CD8-positive, alpha-beta memory T cell (primary cell): ENCODE data around the gene MROH9. TPM values are rescaled to one million over a fixed set of nuclear protein-coding genes. Genes with fewer than 3 reads are reported as not detected.

ENCODE experiments used
- CTCF ChIA-PET: fragments of 350-600 bp; sonication (Branson Sonifier 250); formaldehyde crosslinking; loops from one replicate; lab custom pipeline; 2021; ENCODE audit warnings: antibody characterized with exemption; lab: Charles Lee
- POLR2A ChIA-PET: fragments of 350-600 bp; sonication (Branson Sonifier 250); formaldehyde crosslinking; loops from one replicate; lab custom pipeline; 2021; ENCODE audit warnings: antibody characterized with exemption; lab: Charles Lee
- DNase-seq, 5 donors: peaks; one replicate each; pipeline versions ENCODE4 v3.0.0 to v3.0.0-alpha.2; 2020 to 2022; ENCODE audit warnings: mixed read lengths in 1 of 5
- H3K27ac ChIP-seq: one replicate; pipeline ENCODE4 v1.7.0; 2013; ENCODE audit warnings: low read depth, mild to moderate bottlenecking, low read length, moderate library complexity
- H3K27me3 ChIP-seq: 2 replicates; pipeline ENCODE4 v1.7.0; 2013; ENCODE audit warnings: low read length, mild to moderate bottlenecking; ENCODE audit not compliant: insufficient read depth, poor library complexity, severe bottlenecking
- H3K36me3 ChIP-seq: 2 replicates; pipeline ENCODE4 v1.7.0; 2013; ENCODE audit warnings: mild to moderate bottlenecking, low read length, moderate library complexity; ENCODE audit not compliant: insufficient read depth
- H3K4me1 ChIP-seq: 2 replicates; pipeline ENCODE4 v1.7.0; 2013; ENCODE audit warnings: mild to moderate bottlenecking, low read length, moderate library complexity; ENCODE audit not compliant: insufficient read depth
- H3K4me3 ChIP-seq: 2 replicates; pipeline ENCODE4 v1.7.0; 2013; ENCODE audit warnings: mild to moderate bottlenecking, low read length
- H3K9me3 ChIP-seq: 2 replicates; pipeline ENCODE4 v1.7.0; 2013; ENCODE audit warnings: mild to moderate bottlenecking, low read length
- H3K27ac Mint-ChIP-seq, 8 donors: one replicate each; pipeline ENCODE4 v1.8.0; 2020 to 2021; ENCODE audit warnings: mixed read lengths in 8 of 8, mild to moderate bottlenecking in 6 of 8, inconsistent platforms in 3 of 8, moderate library complexity in 3 of 8
- H3K27me3 Mint-ChIP-seq, 2 donors: one replicate each; pipeline ENCODE4 v1.8.0; 2020 to 2021; ENCODE audit warnings: mixed read lengths in 2 of 2, mild to moderate bottlenecking in 1 of 2, moderate library complexity in 1 of 2
- H3K36me3 Mint-ChIP-seq, 3 donors: one replicate each; pipeline ENCODE4 v1.8.0; 2020 to 2021; ENCODE audit warnings: mixed read lengths in 3 of 3, inconsistent platforms in 1 of 3, mild to moderate bottlenecking in 1 of 3
- H3K4me1 Mint-ChIP-seq, 3 donors: one replicate each; pipeline ENCODE4 v1.8.0; 2020 to 2021; ENCODE audit warnings: mixed read lengths in 3 of 3, inconsistent platforms in 1 of 3, mild to moderate bottlenecking in 1 of 3
- H3K4me3 Mint-ChIP-seq, 7 donors: one replicate each; pipeline ENCODE4 v1.8.0; 2020 to 2021; ENCODE audit warnings: mixed read lengths in 7 of 7, mild to moderate bottlenecking in 6 of 7, moderate library complexity in 4 of 7, inconsistent platforms in 2 of 7
- H3K9me3 Mint-ChIP-seq, 5 donors: one replicate each; pipeline ENCODE4 v1.8.0; 2020 to 2022; ENCODE audit warnings: mixed read lengths in 5 of 5, mild to moderate bottlenecking in 3 of 5, moderate library complexity in 2 of 5, inconsistent platforms in 1 of 5
- polyA plus RNA-seq: library from polyadenylated mRNA; unstranded; fragments of 300-500 nt; fragmentation: Illumina TruSeq; gene quantifications from one replicate; pipeline ENCODE4 v1.2.3, GENCODE V29; 2021
- total RNA-seq, 2 experiments: library from RNA; stranded (reverse); gene quantifications; one replicate each; pipeline ENCODE4 v1.2.3, GENCODE V29; 2021

Gene MROH9, protein sequence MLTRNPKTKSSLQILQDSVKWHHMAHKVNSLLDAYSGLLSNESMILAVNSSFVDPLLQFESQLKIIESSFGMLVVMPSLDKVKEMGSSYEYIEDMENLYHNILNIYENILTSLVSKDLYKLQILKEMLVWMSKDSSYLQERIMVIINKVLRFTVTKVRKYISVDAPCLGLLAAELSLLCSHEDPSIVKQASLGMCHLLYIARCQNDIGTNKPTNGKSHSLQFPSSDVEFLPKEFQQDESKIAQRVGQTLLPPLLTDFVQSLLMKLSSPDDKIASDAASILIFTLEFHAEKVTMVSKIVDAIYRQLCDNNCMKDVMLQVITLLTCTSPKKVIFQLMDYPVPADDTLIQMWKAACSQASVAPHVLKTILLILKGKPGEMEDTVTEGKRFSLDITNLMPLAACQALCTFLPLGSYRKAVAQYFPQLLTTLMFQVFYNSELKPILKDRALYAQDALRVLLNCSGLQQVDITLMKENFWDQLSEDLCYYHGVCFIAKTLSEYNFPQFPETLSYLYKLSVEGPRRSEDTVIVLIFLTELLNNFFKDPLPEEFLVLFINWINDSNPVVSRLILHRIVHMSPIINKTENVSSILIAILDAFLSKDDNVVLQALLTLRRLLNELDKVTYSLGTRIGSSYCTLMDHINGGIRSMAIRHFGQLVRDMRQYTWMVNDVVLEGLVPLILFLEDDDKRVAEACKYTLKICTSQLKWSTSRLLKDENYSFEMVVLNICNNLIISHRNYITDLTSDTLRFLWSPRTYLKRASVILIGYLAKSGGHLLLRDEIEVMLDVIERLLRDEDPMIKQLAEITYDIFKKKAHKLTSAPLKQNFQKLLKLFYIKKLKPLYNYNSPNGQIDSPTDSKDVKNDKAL
- total RNA-seq (not detected), polyA plus RNA-seq (not detected)

DNA sequence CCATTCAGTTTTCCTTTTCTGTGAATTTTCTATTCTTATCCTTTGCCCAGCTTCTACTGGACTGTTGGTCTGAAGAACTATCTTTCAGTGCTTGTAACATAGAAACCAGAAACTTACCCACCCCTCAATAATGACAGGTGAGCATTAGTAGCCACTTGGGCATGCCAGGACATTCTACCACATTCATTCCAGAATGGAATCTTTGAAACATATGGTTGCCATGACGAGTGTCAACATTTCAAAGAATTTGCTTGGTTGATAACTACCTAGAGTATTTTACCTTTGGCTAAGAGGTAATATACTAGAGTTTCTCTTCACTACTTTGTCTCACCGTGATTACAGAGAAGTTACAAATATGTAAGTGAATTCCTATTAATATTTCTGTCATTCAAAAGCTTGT lies at the start of gene MROH9:
Gene MROH9 (plus strand): TSS at position 304 of the 400 bp plus-strand sequence. CDS start 10,023 bp downstream, outside the sequence.
- Mint-ChIP-seq H3K36me3 (no peaks in the 10 kb centered on the region), H3K27me3 (peaks cover 0 to 13% of the 10 kb centered on the region in 2 donors), H3K4me3 (no peak within 1 kb of the TSS), H3K27ac (no peak within 1 kb of the TSS), H3K4me1 (no peaks in the 10 kb centered on the region), H3K9me3 (no peaks in the 10 kb centered on the region)
- H3K4me3 ChIP-seq = no peak within 1 kb of the TSS
- H3K4me1 ChIP-seq = no peaks in the 10 kb centered on the region
- H3K27me3 ChIP-seq = no peaks in the 10 kb centered on the region
- ChIA-PET POLR2A (no interaction called here), CTCF (no interaction called here)
- H3K36me3 ChIP-seq = no peaks in the 10 kb centered on the region
- DNase-seq = no peak
- H3K9me3 ChIP-seq = no peaks in the 10 kb centered on the region
- no peak within 1 kb of the TSS for H3K27ac ChIP-seq

DNA sequence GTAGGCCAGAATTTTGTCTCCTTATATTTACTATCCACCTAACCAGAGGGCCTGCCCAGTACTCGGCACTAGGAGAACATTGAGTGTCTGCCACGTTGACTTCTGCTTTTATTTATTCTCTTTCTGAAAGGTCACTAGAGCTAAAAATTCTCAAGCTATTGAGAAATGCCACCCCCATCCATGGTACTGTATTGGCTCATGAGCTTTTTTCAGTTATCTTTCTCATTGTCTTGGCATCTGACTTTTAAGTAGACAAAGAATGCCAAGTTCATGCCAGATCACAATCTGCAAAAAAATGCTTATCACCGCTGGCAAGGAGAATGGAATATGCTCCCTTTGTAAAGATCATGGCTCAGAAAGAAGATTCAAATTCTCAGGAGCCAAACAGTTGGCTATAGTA lies 49.8 kb upstream of the MROH9 start:
- no peaks in the 10 kb centered on the region for H3K27me3 ChIP-seq
- H3K27ac ChIP-seq = no peak overlapping the region
- ChIA-PET CTCF (no interaction called here), POLR2A (no interaction called here)
- no peaks in the 10 kb centered on the region for H3K4me1 ChIP-seq
- H3K27ac Mint-ChIP-seq = no peak overlapping the region
- H3K9me3 Mint-ChIP-seq = peaks cover 0 to 2% (median 0%) of the 10 kb centered on the region in 5 donors
- H3K27me3 Mint-ChIP-seq = peaks cover 0 to 2% of the 10 kb centered on the region in 2 donors
- DNase-seq = no peak
- H3K4me3 Mint-ChIP-seq = no peak overlapping the region
- H3K4me1 Mint-ChIP-seq = no peaks in the 10 kb centered on the region
- H3K36me3 Mint-ChIP-seq = no peaks in the 10 kb centered on the region
- no peaks in the 10 kb centered on the region for H3K9me3 ChIP-seq
- no peak overlapping the region for H3K4me3 ChIP-seq
- H3K36me3 ChIP-seq = no peaks in the 10 kb centered on the region

DNA sequence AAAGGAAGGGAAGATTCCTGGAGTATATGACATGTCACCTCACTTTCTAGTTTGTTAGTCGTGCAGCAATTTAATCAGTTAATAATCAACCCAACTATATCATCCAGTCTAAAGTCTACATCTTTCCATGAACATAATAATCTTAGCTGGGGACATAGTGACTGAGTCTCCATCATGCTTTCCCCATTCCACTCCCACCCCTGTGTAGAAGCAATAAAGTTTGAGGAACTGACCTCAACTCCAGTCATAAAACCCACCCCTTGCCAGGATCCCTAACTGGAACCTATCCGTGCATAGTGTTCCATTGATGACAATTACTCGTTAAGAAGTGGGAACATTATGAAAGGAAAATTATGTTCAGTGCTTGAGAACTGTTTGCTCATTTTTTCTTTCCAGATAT lies 48.9 kb upstream of the MROH9 start:
- H3K9me3 ChIP-seq = no peaks in the 10 kb centered on the region
- Mint-ChIP-seq H3K27ac (peak overlapping the region in 1 of 8 donors; percentile 5), H3K36me3 (no peaks in the 10 kb centered on the region), H3K27me3 (peaks cover 2 to 4% of the 10 kb centered on the region in 2 donors), H3K4me3 (no peak overlapping the region), H3K9me3 (peaks cover 0 to 2% (median 0%) of the 10 kb centered on the region in 5 donors), H3K4me1 (no peaks in the 10 kb centered on the region)
- H3K4me1 ChIP-seq = no peaks in the 10 kb centered on the region
- no peaks in the 10 kb centered on the region for H3K27me3 ChIP-seq
- ChIA-PET POLR2A (no interaction called here), CTCF (no interaction called here)
- no peak overlapping the region for H3K27ac ChIP-seq
- H3K36me3 ChIP-seq = no peaks in the 10 kb centered on the region
- H3K4me3 ChIP-seq = no peak overlapping the region
- no peak for DNase-seq

DNA sequence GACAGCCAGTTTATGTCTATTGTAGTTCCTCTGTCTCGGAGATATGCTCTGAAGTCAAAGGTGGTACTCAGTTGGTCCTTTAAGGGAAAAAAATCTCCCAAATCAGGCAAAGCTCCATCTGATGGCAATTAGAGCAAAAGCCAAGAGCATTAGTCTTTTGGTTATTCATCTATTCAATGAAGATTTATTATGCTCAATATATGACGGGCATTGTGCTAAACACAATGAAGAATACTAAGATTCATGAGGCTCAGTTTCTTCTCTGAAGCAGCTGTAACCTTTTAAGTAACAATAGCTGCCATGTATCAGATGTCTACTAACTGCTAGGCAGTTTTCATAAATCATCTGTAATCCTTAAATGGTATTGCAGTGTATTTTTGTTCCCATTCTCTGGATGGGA lies 47.6 kb upstream of the MROH9 start:
- no peaks in the 10 kb centered on the region for H3K36me3 ChIP-seq
- peaks cover 0 to 2% (median 0%) of the 10 kb centered on the region in 5 donors for H3K9me3 Mint-ChIP-seq
- no peak overlapping the region for H3K4me3 Mint-ChIP-seq
- ChIA-PET CTCF (no interaction called here), POLR2A (no interaction called here)
- H3K27ac ChIP-seq = no peak overlapping the region
- no peaks in the 10 kb centered on the region for H3K4me1 Mint-ChIP-seq
- DNase-seq = no peak
- no peak overlapping the region for H3K27ac Mint-ChIP-seq
- no peaks in the 10 kb centered on the region for H3K27me3 ChIP-seq
- H3K4me1 ChIP-seq = no peaks in the 10 kb centered on the region
- peaks cover 2 to 6% of the 10 kb centered on the region in 2 donors for H3K27me3 Mint-ChIP-seq
- no peak overlapping the region for H3K4me3 ChIP-seq
- H3K9me3 ChIP-seq = no peaks in the 10 kb centered on the region
- no peaks in the 10 kb centered on the region for H3K36me3 Mint-ChIP-seq

DNA sequence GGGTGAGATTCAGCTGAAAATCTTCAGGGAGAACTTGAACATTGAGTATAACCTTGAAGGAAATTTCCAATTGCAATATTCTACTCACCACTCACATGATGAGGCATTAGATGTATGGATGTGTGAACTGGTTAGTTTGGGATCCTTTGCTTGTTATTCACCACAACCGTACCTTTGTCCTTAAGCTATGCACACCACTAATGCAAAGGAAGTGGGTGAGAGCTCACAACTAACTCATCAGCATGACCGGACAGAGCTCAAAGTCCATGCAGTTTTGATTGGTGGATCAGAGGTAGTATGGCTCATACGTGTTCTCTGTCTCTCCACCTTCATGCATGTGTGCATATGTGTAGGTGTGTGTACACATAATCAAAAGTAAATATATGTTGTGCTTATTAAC lies 43.5 kb upstream of the MROH9 start:
- CTCF ChIA-PET = no interaction called here

DNA sequence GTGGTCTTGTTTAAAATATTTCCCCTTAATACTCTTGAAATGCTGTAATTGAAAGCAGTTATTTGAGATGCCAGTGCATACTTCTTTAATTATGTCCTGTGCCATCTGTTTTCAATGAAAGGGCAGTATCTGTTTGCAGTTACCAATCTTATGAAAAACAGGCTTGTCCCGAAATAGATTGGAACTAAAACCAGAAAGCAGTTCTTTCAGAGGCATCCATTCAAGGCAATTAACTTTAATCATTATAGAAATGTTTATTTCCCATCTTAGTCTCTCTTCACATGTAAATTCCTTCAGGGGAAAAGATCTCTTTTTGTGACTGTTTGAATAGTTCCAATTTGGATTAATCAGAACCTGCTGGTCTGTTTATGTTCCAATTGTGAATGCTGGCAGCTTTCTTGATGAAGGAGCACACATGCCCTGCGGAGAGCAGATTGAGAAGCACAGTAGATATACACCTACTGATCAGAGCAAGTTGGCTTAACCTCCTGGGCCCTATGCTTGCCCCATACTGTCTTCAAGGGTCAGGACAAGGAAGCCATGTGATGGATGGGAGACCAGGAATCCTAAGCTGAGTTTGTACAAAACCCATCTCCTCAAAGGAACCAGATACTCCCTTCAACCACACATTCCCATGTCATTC lies 41.6 kb upstream of the MROH9 start:
- peaks cover 8 to 33% of the 10 kb centered on the region in 2 donors for H3K27me3 Mint-ChIP-seq
- H3K9me3 ChIP-seq = no peaks in the 10 kb centered on the region

More for the DNA sequence above, 43.5 kb upstream of the MROH9 start:
- POLR2A ChIA-PET = no interaction called here
- no peak overlapping the region for H3K4me3 Mint-ChIP-seq
- DNase-seq = no peak
- no peaks in the 10 kb centered on the region for H3K4me1 ChIP-seq
- peaks cover 5 to 22% of the 10 kb centered on the region in 2 donors for H3K27me3 Mint-ChIP-seq
- no peak overlapping the region for H3K27ac Mint-ChIP-seq
- no peaks in the 10 kb centered on the region for H3K27me3 ChIP-seq
- H3K4me3 ChIP-seq = no peak overlapping the region
- H3K9me3 Mint-ChIP-seq = no peaks in the 10 kb centered on the region
- no peaks in the 10 kb centered on the region for H3K9me3 ChIP-seq
- no peaks in the 10 kb centered on the region for H3K36me3 Mint-ChIP-seq
- H3K27ac ChIP-seq = no peak overlapping the region
- no peaks in the 10 kb centered on the region for H3K36me3 ChIP-seq
- H3K4me1 Mint-ChIP-seq = no peaks in the 10 kb centered on the region

DNA sequence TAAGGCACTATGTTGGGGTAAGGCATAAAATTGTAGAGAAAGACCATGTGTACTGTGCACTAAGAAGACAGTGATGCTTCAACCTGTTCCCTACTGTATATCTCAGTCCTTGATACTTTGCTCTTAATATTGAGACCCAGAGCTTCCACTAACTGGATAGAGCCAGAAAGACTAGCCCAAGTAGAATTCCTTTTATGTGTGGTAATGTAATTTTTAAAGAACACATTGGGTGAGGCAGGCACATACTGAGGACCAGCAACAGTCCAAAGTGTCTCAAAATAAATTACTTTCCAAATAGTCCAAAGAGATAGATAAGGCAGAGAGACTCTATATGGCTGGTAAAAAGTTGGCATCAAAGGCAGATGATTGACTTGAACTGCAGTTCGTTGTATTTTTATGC lies 31.4 kb upstream of the MROH9 start:
- CTCF ChIA-PET = no interaction called here
- Histone ChIP-seq H3K4me1 (no peaks in the 10 kb centered on the region), H3K9me3 (no peaks in the 10 kb centered on the region), H3K4me3 (no peak overlapping the region), H3K27me3 (no peaks in the 10 kb centered on the region), H3K27ac (no peak overlapping the region), H3K36me3 (no peaks in the 10 kb centered on the region)
- peaks cover under 1 to 3% of the 10 kb centered on the region in 2 donors for H3K27me3 Mint-ChIP-seq
- H3K4me1 Mint-ChIP-seq = no peaks in the 10 kb centered on the region
- H3K9me3 Mint-ChIP-seq = no peaks in the 10 kb centered on the region
- peak overlapping the region in 1 of 8 donors; percentile 13 for H3K27ac Mint-ChIP-seq
- H3K36me3 Mint-ChIP-seq = no peaks in the 10 kb centered on the region
- no peak for DNase-seq
- H3K4me3 Mint-ChIP-seq = no peak overlapping the region
- POLR2A ChIA-PET = no interaction called here

More for the DNA sequence above, 41.6 kb upstream of the MROH9 start:
- Histone ChIP-seq H3K27ac (no peak overlapping the region), H3K36me3 (no peaks in the 10 kb centered on the region), H3K4me3 (no peak overlapping the region), H3K4me1 (no peaks in the 10 kb centered on the region), H3K27me3 (no peaks in the 10 kb centered on the region)
- no peak overlapping the region for H3K27ac Mint-ChIP-seq
- CTCF ChIA-PET = no interaction called here
- POLR2A ChIA-PET = no interaction called here
- no peaks in the 10 kb centered on the region for H3K9me3 Mint-ChIP-seq
- no peaks in the 10 kb centered on the region for H3K4me1 Mint-ChIP-seq
- H3K36me3 Mint-ChIP-seq = no peaks in the 10 kb centered on the region
- H3K4me3 Mint-ChIP-seq = no peak overlapping the region
- no peak for DNase-seq

DNA sequence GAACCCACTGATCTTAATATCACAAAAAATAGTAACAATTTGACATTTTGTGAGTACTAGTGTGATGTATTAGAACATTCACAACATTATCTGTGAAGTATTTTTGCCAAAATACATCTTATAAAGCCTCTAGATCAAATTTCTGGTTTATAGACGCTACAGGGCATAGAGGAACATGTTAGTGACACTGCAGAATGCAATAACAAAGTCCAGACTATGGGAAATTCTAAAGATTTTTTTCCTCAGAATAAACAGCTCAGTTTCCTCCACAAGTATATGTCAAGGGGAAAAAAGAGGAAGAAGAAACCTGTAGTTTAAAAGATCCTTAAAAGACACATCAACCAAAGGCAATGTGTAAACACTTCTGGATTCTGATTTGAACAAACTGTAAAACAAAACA lies 26.4 kb upstream of the MROH9 start:
- no peak overlapping the region for H3K27ac ChIP-seq
- Mint-ChIP-seq H3K4me3 (no peak overlapping the region), H3K4me1 (no peaks in the 10 kb centered on the region), H3K27ac (no peak overlapping the region), H3K9me3 (no peaks in the 10 kb centered on the region), H3K27me3 (peaks cover 3% of the 10 kb centered on the region in 2 donors), H3K36me3 (no peaks in the 10 kb centered on the region)
- ChIA-PET CTCF (no interaction called here), POLR2A (no interaction called here)
- no peaks in the 10 kb centered on the region for H3K4me1 ChIP-seq
- no peak overlapping the region for H3K4me3 ChIP-seq
- no peaks in the 10 kb centered on the region for H3K9me3 ChIP-seq
- DNase-seq = no peak
- H3K36me3 ChIP-seq = no peaks in the 10 kb centered on the region
- H3K27me3 ChIP-seq = no peaks in the 10 kb centered on the region
